GM19238 (cell line): ENCODE results near the gene TCEA2.

Experiments
- DNase-seq: peaks from one replicate; pipeline ENCODE4 v3.0.0; 2011; ENCODE audit warnings: low spot score; ENCODE audit not compliant: insufficient read length

Gene TCEA2

DNA sequence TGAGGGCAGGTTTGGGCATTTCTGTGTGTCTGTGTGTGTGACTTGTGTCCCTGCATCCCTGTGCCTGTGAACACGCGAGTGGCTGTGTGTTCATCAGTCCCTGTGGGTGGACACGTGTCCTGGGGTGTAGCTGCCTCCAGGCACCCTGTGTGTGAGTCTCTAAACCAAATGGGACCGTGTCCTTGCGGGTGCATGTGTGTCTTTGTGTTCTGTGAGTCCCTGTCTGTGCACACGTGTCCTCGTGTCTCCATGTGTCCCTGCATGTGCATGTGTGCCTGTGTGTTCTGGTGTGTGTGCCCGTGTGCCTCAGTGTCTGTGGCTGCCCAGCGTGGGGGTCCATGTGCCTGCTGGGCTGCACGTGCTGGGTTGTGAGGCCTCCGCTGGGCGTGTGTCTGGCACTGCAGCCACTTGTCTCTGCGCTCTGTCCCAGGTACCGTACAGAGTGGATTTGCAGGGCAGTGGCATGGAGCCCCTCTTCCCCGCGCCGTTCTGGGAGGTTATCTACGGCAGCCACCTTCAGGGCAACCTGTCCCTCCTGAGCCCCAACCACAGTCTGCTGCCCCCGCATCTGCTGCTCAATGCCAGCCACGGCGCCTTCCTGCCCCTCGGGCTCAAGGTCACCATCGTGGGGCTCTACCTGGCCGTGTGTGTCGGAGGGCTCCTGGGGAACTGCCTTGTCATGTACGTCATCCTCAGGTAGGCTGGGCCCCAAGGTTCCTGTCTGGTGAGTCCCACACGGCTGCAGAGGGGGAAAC, 29.4 kb downstream of the TCEA2 start:
- DNase-seq: no peak

DNA sequence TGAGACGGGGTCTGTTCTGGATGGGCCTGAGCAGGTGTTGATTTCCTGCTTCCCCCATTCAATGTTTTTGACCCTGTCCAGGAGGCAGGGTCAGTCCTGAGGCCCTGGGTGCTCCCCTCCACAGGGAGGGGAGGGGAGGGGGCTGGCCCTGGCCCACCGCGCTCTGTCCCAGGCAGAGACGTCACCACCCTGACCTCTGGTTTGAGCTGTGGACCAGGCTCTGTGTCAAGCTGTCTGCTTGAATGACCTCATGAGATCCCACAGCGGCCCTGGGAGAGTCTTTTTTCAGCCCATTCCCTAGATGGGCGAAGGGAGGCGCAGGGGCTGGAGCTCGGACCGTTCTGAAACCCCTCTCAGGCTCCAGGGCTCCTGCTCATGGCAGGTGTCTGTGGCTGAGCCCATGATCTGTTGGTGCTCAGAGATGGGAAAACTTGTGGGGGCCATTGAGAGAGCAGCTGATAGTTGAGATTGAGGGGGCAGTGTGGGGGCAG, 30.1 kb downstream of the TCEA2 start:
- DNase-seq: no peak

- DNase-seq: no peak
These were observed 32.5 kb downstream of the TCEA2 start for GRCh38 chr20:64095455-64095854.

DNA sequence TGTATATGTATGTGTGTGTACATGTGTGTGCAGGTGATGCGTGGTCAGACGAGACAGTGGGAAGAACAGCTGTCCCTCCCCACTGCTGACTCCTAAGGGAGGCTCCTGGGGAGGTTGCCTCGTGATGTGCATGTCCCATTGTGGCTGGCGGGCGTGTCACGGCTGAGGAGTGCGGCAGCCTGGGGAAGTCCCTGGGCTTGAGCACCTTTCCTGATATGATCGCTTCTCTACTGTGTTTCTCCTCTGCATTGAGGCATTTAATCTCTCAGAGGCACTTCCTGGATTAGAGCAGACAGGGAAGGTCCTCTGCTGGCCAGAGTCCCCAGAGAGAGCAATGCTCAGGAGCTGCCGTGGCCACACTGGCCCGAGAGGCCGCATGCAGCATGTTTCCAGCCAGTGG, 32.9 kb downstream of the TCEA2 start:
- DNase-seq: no peak

GRCh38 chr20:64096535-64096934, 33.5 kb downstream of the TCEA2 start:
- no peak for DNase-seq

DNA sequence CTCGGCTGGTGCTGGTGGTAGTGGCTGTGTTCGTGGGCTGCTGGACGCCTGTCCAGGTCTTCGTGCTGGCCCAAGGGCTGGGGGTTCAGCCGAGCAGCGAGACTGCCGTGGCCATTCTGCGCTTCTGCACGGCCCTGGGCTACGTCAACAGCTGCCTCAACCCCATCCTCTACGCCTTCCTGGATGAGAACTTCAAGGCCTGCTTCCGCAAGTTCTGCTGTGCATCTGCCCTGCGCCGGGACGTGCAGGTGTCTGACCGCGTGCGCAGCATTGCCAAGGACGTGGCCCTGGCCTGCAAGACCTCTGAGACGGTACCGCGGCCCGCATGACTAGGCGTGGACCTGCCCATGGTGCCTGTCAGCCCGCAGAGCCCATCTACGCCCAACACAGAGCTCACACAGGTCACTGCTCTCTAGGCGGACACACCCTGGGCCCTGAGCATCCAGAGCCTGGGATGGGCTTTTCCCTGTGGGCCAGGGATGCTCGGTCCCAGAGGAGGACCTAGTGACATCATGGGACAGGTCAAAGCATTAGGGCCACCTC, 35.5 kb downstream of the TCEA2 start:
- DNase-seq: no peak

DNA sequence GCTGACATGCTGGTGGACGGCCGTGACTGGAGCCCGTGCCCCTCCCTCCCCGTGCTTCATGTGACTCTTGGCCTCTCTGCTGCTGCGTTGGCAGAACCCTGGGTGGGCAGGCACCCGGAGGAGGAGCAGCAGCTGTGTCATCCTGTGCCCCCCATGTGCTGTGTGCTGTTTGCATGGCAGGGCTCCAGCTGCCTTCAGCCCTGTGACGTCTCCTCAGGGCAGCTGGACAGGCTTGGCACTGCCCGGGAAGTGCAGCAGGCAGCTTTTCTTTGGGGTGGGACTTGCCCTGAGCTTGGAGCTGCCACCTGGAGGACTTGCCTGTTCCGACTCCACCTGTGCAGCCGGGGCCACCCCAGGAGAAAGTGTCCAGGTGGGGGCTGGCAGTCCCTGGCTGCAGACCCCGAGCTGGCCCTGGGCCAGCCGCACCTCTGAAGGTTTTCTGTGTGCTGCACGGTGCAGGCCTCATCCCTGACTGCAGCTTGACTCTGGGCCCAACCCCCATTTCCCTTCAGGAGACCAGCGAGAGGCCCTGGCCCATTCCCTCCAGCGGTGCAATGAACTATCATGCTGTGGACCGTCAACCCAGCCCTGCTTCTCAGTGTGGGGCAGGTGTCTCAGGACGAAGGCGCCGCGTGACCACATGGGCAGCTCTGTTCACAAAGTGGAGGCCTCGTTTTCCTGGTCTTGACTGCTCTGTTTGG, 36.2 kb downstream of the TCEA2 start:
- no peak for DNase-seq

DNA sequence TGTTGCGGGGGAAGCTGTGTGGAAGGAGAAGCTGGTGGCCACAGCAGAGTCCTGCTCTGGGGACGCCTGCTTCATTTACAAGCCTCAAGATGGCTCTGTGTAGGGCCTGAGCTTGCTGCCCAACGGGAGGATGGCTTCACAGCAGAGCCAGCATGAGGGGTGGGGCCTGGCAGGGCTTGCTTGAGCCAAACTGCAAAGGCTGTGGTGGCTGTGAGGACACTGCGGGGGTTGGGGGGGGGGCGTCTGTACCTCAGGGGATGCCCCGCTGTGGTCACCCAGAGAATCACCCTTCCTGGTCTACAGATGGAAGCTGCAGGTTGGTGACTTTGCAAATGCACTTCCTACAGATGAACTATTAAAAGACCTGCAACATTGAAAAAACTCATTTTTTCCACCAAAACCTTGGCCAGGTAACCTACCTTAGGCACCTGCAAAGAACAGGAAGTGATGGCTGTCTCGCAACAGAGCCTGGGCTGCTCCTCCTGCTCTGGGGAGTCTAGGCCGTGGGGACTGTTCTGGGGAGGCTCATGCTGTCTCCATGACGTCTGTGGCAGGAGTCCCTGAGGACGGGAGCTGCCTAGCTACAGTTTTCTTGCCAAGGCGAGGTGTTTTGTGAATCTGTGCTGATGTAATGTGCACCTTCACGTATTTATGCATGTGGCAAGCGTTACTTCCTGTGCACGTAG, 37.0 kb downstream of the TCEA2 start:
- no peak for DNase-seq

DNA sequence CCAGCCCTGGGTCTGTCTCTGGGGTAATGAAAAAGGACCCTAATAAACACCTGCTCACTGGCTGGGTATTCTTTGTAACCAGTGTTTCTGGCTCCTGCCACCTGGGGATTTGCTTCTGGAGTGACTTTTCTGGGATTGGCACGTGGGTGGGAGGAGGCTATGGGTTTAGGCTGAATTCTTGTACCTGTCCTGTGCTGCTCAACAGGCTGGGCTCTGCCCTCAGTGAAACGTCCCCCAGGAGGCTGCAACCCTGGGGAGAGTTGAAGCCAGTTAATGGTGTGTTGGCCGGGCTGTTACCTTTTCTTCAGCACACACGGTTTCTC, 37.5 kb downstream of the TCEA2 start:
- no peak for DNase-seq

DNA sequence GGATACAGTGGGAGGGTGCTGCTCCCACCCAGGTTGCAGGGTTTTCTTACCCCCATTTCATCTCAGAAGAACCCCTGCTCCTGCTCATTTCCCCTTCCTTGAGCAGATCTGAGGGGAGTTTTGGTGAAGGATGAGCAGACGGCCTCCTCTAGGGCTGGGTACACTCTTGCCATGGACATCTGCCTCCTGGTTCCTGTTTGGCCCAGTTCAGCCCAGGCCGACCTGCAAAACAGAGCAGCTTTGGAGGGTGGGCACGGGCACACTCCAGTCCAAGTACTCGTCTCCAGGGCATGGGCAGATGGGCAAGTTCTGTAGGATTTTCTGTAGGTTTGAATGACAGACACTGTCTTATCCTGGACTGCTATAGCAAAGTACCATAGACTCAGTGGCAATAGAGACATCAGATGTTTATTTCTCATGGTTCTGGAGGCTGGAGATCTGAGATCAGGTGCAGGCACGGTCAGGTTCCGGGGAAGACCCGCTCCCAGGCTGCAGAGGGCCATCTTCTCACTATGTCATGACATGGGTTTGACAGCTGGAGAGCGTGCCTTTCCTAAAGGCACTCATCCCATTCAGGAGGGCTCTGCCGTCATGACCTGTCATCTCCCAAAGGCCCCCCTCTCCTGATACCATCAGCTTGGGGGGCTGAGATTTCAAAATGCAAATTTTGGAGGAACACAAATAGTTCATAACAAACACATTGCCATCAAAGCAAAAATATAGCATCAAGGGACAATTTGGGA, 38.1 kb downstream of the TCEA2 start:
- no peak for DNase-seq

- DNase-seq: peak; percentile 59
These were observed 39.0 kb downstream of the TCEA2 start for GRCh38 chr20:64101731-64102621.

GRCh38 chr20:64102647-64103354, 39.8 kb downstream of the TCEA2 start:
- DNase-seq: no peak

GRCh38 chr20:64103871-64104666, 41.1 kb downstream of the TCEA2 start:
- no peak for DNase-seq

DNA sequence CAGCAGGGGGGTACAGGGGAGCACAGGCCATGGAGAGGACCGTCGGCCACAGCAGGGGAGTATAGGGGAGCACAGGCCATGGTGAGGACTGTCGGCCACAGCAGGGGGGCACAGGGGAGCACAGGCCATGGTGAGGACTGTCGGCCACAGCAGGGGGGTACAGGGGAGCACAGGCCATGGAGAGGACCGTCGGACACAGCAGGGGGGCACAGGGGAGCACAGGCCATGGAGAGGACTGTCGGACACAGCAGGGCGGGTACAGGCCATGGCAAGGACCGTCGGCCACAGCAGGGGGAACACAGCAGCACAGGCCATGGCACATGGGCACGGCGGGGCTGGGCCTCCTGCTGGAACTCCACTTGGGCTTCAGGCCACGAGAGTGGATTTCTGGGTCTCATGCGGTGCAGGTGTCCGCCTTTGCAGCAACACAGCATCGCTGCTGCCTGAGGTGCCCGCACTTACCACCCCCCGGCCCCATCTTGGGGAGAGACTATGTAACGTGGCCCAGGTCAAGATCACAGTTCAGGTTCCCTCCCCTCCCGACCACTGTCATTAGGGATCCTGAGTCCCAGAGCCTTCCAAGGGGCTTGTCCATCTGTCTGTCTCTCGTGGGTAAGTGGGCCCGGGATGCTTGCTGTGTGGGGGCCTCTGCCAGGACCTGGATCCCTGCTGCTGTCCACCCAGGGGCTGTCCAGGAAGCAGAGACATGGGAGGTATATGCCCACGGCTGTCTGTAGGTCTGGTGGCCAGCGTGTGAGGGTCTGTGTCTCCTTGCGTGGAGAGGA, 41.9 kb downstream of the TCEA2 start:
- DNase-seq: no peak

- DNase-seq: no peak
These were observed 42.9 kb downstream of the TCEA2 start for GRCh38 chr20:64105846-64106434.

- DNase-seq: no peak
These were observed 43.5 kb downstream of the TCEA2 start for GRCh38 chr20:64106435-64106961.

DNA sequence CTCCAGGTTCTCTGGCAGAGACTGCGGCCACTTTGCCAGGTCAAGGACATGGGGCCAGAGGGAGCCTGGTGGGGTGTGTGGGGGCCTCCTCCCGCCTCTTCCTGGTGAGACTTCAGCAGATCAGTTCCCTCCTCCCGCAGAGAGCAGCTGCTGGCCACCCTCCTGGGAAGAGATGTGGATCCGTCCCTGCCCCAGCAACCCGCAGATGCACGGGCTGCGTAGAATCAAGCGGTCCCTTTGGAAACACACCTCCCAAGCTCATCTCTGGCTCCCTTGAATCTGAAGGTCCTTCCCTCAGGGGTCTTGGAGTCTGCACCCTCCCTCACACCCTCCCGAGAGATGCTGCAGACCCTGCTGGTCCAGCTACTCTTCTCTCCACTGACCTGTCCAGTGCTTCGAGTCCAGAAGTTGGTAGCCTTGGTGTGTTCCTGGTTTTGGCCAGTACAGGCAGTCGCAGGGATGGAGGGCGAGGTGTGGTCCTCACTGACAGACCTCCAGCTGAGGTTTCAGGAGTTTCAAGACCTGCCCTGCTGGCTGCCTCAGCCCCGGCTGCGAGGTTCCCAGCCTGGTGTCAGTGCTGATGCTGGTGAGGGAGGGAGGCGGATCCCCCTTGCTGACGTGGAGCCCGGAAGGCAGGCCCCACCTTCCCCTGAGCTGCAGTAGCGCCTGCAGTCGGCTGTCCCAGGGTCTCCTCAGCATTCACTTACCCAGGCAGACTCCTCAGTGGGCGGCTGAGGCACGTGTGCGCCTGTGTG, 44.2 kb downstream of the TCEA2 start, which contains the start of gene NPBWR2:
TSS of gene NPBWR2 (minus strand) at position 585 of the 755 bp plus-strand sequence. CDS start 734 bp downstream, outside the sequence.
- DNase-seq: no peak
